Keratinocyte (primary cell): Measurements from ENCODE around the gene ARHGEF16.

Experiments
- EZH2 ChIP-seq: IDR thresholded peaks from one replicate; pipeline ENCODE4 v1.6.1; 2012; ENCODE audit warnings: inconsistent platforms, mild to moderate bottlenecking, low read length, moderate library complexity
- TF ChIP-seq, protein P1 (sequence below), 3 experiments: IDR thresholded peaks in 1 of 3; conservative IDR thresholded peaks in 1 of 3; optimal IDR thresholded peaks in 1 of 3; 2 replicates in 2 of 3; 3 replicates in 1 of 3; pipeline versions ENCODE3 to v1.5.1; 2011; ENCODE audit warnings: low read length in 3 of 3, mild to moderate bottlenecking in 3 of 3, moderate library complexity in 2 of 3, control low read depth in 1 of 3, inconsistent platforms in 1 of 3; ENCODE audit not compliant: insufficient read depth in 2 of 3; ENCODE audit errors: extremely low read depth in 1 of 3

DNA sequence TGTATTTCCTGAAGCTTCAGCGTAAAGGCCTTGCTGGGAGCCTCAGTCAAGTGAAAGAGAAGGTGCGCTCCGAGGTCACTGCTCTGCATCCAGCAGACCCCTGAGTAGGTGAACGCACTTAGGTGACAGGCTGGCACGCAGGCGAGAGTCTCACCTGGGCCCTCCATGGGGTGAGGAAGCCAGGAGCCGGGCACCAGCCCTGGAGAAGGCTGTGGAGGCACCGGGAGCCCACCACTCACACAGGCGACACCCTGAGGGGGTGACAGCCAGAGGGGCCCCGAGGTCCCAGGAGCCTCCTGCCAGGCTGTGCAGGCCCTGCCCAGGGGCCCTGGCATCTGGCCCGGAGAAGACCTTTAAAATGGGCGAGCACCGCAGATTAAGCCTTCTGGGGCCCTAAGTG is 67.6 kb downstream of the ARHGEF16 start:
- TF ChIP-seq, protein P1, sequence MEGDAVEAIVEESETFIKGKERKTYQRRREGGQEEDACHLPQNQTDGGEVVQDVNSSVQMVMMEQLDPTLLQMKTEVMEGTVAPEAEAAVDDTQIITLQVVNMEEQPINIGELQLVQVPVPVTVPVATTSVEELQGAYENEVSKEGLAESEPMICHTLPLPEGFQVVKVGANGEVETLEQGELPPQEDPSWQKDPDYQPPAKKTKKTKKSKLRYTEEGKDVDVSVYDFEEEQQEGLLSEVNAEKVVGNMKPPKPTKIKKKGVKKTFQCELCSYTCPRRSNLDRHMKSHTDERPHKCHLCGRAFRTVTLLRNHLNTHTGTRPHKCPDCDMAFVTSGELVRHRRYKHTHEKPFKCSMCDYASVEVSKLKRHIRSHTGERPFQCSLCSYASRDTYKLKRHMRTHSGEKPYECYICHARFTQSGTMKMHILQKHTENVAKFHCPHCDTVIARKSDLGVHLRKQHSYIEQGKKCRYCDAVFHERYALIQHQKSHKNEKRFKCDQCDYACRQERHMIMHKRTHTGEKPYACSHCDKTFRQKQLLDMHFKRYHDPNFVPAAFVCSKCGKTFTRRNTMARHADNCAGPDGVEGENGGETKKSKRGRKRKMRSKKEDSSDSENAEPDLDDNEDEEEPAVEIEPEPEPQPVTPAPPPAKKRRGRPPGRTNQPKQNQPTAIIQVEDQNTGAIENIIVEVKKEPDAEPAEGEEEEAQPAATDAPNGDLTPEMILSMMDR (optimal IDR thresholded peaks at IDR 0.05 in 1 of 3, IDR thresholded peaks at IDR 0.05 in 1 of 3, conservative IDR thresholded peaks at IDR 0.05 in 1 of 3; ENCODE audit: extremely low read depth in 1 of 3, insufficient read depth in 2 of 3, low read length in 3 of 3) = no peak
- no peak for TF ChIP-seq EZH2
